ENCODE measurements around the gene PRX.

Gene PRX, protein sequence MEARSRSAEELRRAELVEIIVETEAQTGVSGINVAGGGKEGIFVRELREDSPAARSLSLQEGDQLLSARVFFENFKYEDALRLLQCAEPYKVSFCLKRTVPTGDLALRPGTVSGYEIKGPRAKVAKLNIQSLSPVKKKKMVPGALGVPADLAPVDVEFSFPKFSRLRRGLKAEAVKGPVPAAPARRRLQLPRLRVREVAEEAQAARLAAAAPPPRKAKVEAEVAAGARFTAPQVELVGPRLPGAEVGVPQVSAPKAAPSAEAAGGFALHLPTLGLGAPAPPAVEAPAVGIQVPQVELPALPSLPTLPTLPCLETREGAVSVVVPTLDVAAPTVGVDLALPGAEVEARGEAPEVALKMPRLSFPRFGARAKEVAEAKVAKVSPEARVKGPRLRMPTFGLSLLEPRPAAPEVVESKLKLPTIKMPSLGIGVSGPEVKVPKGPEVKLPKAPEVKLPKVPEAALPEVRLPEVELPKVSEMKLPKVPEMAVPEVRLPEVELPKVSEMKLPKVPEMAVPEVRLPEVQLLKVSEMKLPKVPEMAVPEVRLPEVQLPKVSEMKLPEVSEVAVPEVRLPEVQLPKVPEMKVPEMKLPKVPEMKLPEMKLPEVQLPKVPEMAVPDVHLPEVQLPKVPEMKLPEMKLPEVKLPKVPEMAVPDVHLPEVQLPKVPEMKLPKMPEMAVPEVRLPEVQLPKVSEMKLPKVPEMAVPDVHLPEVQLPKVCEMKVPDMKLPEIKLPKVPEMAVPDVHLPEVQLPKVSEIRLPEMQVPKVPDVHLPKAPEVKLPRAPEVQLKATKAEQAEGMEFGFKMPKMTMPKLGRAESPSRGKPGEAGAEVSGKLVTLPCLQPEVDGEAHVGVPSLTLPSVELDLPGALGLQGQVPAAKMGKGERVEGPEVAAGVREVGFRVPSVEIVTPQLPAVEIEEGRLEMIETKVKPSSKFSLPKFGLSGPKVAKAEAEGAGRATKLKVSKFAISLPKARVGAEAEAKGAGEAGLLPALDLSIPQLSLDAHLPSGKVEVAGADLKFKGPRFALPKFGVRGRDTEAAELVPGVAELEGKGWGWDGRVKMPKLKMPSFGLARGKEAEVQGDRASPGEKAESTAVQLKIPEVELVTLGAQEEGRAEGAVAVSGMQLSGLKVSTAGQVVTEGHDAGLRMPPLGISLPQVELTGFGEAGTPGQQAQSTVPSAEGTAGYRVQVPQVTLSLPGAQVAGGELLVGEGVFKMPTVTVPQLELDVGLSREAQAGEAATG (N-terminal part only)

DNA sequence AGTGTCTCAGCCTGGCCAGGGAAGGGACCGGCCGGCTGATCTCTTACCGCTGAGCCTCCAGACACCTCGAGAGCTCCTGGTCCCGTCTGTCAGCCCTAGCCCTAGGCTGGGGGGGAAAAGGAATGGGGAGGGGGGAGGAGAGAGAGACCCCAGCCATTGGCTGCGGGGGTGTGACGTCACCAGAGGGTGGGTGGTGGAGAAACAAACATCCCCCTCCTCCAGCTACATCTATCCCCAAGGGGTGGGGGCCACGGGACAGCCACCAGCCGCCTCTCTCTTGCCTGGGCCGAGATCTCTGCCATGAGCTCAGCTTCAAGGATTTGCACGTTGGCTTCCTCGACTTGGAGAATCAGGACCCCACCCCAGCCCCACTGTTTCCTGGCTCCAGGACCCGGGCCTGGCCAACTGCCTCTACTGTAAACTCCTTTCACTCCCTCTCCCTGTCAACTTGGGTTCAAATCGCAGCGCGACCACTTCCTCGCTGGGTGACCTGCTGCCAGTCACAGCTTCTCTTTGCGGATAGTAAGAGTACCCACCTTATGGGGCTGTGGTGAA lies at the start of gene PRX:
Gene PRX, minus strand, starts transcription at position 88 of the 555 bp plus-strand sequence. CDS start 5,446 bp downstream, outside the sequence.
- no peak for DNase-seq (ENCODE audit: low spot score)

DNA sequence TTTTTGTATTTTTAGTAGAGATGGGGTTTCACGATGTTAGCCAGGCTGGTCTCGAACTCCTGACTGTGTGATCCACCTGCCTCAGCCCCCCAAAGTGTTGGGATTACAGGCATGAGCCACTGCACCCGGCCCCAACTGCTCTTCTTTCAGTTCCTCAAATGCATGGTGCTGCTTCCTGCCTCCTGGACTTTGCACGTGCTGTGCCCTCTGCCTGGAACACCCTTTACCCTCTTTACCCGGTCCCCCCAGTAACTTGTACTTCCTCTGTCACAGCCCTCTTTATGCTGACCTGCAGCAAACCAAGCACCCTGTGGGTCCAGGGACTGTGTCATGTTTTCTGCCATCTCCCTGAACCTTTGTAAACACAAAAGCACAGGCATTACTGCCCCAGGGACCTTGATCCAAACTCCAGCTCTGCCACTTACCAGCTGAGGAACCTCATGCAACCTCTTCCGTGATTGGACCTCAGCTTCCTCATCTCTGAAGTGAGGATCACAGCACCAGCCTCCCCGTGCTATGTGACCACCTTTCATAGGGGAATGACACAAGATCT lies 48.6 kb upstream of the PRX start:
- DNase-seq (ENCODE audit: low spot score), result no peak

GRCh38 chr19:40460185-40460584 lies 47.0 kb upstream of the PRX start:
- DNase-seq (ENCODE audit: low spot score), result no peak

GRCh38 chr19:40458597-40458974 lies 45.4 kb upstream of the PRX start:
- DNase-seq (ENCODE audit: low spot score), result no peak

DNA sequence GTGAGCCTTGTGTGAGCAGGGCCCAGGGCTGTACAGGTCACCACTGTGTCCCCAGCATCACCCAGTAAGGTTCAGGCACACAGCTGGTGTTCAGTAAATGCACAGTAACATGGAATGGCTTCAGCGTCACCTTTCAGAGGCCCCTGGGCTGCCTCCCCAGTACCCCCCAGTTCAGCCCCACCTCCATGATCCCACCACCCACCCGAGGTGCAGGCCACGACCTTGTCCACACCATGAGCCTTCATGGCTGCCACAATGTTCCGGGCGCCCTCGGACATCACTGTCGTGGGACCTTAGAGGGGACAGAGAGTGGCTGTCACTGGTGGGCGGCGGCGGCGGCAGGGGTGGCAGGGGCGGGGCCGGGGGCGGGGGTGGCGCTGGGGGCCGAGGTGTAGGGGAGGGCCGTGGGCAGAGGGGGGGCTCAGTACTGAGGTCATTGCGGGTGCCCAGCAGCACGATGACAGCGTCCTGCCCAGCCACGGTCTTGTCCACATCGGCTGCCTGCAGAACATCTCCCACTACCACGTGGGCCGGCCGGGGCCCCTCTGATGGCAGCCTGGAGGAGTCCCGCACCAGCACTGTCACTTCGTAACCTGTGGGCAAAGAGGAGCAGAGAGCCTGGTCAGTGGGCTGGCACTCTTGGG lies 44.9 kb upstream of the PRX start:
- no peak for DNase-seq (ENCODE audit: low spot score)

DNA sequence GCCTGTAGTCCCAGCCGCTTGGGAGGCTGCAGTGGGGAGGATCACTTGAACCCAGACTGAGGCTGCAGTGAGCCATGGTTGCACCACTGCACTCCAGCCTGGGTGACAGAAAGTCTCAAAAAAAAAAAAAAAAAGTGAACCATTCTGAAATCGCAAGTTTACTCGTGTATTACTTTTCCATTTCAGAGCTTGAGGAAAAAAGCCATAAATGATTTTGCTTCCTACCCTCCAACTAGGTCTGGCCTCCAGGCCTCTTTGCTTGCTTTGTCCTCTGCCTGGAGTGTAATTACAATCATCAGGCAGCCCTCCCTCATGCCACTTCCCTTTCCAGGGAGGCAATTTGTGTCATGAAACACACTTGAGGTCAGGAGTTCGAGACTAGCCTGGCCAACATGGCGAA lies 43.9 kb upstream of the PRX start:
- DNase-seq (ENCODE audit: low spot score), result no peak

DNA sequence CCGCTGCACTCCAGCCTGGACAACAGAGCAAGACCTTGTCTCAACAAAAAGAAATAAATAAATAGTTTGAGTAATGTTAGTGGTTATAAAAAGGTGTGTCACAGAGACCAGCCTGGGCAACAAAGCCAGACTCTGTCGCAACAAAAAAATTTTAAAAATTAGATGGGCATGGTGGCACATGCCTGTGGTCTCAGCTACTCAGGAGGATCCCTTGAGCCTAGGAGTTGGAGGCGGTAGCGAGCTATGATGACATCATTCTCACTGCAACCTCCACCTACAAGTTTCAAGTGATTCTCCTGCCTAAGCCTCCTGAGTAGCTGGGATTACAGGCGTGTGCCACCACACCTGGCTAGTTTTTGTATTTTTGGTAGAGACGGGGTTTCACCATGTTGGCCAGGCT lies 40.8 kb upstream of the PRX start:
- DNase-seq (ENCODE audit: low spot score), result peak; percentile 69

DNA sequence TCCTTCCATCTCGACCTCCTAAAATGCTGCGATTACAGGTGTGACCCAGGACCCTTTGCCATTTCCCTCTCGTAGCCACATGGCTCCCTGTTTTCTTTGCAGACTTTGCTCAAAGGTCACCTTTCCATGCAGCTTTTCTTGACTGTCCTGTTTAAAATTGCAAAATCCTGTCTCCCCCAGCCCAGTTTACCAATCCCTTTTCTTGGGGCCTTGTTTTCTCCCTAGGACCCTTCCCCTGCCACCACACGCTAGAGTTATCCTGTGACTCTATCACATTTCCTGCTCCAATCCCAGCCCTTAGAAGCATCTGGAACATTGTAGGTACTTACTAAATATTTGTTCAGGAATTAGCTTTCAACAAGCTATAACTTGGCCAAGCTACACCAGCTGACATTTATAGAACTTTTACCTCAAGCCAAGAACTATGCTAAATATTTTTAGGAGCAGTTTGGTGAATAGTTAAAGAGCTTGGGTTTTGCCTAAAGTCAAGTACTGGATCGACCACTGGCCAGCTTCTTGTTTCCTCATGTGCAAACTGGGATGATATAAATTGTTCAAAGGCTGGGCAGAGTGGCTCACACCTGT lies 40.1 kb upstream of the PRX start:
- no peak for DNase-seq (ENCODE audit: low spot score)

- DNase-seq (ENCODE audit: low spot score), result no peak
Measured at GRCh38 chr19:40452016-40452415, 38.8 kb upstream of the PRX start.

GRCh38 chr19:40450664-40451063 lies 37.5 kb upstream of the PRX start:
- no peak for DNase-seq (ENCODE audit: low spot score)

GRCh38 chr19:40449506-40449905 lies 36.3 kb upstream of the PRX start:
- no peak for DNase-seq (ENCODE audit: low spot score)

GRCh38 chr19:40446263-40446784 lies 33.1 kb upstream of the PRX start:
- no peak for DNase-seq (ENCODE audit: low spot score)

- DNase-seq (ENCODE audit: low spot score), result peak; percentile 55
Measured at GRCh38 chr19:40445780-40446262, 32.6 kb upstream of the PRX start.

- DNase-seq (ENCODE audit: low spot score), result no peak
Measured at GRCh38 chr19:40444825-40445312, 31.7 kb upstream of the PRX start.

DNA sequence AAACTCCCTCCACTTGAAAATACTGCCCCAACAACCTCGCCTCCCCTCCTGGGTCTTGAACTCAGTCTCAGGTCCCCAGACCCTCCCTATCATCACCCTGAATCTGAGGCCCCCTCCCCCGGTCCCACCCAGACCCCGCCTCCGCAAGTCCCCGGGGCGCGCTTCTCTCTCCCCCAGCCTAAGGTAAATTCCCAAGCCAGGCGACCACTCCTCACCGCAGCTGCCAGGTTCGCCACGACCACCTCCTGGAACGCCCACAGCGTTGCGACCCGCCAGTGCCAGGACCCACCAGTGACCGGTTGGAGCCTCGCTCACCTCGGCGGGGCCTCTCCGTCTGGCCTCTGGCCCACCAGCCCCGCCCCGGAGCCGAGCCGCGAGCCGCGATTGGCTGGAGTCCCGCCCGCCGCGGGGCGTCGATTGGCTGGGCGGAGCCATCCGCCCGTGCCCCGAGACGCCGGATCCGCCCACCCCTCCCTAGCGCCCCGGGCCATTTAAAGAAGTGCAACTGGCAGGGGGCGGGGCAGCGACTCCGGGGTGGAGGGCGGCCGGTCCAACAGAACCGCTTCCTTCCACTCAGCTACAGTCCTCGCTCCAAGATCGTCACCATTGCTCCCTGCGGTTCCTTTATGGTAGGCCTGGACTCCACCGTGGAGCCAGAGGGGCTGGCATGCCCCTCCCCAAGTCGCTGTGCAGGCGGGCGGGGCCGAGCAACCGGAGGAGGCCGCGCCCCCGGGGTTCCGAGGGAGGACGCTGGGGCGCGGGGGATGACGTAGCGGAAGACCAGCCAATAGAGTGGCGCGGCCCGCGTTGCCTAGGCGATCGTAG lies 31.0 kb upstream of the PRX start, which contains the start of gene SERTAD3:
Gene SERTAD3, minus strand, starts transcription at position 336 of the 825 bp plus-strand sequence. CDS start 2,255 bp downstream, outside the sequence.
- peak; percentile 94 for DNase-seq (ENCODE audit: low spot score)

- peak; percentile 100 for DNase-seq (ENCODE audit: low spot score)
Measured at GRCh38 chr19:40443131-40443999, 30.2 kb upstream of the PRX start.

GRCh38 chr19:40442328-40443130 lies 29.4 kb upstream of the PRX start:
- no peak for DNase-seq (ENCODE audit: low spot score)
